HG02938 (cell line): Measurements from ENCODE around the gene PCNX2.

Experiments used
- ATAC-seq: cut with Tn5 transposase; IDR thresholded peaks from one replicate; pipeline ENCODE4 v1.9.1; 2021; ENCODE audit warnings: mild to moderate bottlenecking, moderate library complexity; ENCODE audit not compliant: unreplicated experiment

Gene PCNX2

DNA sequence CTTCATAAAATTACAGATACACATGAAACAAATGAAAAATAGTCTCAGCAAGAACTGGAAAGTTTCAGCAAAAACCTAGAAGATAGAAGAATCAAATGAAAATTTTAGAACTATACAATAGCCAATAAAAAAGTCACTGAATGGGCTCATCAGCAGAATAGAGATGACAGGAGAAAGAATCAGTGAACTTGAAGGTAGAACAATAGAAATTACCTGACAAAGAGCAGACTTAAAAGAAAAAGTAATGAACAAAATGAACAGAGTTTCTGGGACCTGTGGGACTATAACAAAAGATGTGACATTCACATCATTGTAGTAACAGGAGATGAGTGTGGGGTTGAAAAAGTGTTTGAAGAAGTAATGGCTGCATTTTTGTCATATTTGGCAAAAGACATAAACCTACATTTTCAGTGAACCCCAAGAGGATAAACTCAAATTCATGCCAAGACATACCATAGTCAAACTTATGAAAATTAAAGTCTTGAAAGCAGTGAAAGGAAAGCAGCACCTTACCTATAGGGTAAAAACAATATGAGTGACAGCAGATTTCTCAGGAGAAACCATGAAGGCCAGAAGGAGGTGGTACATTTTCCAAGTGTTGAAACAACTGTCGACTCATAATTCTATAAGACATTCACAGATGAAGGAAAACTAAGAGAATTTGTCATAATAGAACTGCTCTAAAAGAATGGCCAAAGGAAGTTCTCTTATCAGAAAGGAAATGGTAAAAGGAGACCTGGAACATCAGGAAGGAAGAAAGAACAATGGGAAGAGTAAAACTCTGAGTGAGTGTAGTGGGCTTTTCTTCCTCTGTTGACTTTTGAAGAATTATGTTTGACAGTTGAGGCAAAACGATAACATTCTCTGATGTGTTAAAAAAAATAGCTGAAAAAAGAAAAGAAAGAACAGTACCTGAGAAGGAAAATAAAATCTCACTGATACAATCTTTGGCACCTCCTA, 321.6 kb downstream of the PCNX2 start:
- ATAC-seq = no peak

DNA sequence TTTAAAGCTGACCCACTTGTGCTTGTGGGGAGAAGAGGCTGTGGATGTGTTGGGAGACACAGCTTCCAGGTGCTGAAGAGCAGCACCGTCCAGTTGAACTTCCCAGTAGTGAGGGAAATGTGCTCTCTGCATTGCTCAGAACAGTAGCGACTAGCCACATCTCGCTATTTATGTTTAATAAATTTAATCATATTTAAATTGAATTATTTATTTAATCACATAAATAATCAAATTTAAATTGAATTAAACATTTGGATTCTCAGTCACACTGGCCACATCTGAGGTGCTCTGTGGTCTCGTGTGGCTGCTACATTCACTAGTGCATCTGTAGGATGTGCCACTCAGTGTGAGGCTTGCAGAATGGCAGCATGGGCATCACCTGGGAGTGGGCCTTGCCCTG, 325.0 kb downstream of the PCNX2 start:
- ATAC-seq = no peak

DNA sequence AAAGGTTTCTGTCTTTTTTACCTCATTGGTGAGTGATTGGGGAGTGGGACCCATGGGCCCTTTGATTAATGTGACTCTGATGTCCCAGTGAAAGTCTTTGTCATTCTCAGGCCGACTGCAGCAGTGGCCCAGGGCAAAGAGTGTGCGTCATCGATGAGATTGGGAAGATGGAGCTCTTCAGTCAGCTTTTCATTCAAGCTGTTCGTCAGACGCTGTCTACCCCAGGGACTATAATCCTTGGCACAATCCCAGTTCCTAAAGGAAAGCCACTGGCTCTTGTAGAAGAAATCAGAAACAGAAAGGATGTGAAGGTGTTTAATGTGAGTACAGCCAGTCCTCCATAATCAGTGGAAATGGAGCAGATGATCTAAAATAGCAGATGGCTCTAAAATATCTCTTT, 325.7 kb downstream of the PCNX2 start:
- no peak for ATAC-seq

DNA sequence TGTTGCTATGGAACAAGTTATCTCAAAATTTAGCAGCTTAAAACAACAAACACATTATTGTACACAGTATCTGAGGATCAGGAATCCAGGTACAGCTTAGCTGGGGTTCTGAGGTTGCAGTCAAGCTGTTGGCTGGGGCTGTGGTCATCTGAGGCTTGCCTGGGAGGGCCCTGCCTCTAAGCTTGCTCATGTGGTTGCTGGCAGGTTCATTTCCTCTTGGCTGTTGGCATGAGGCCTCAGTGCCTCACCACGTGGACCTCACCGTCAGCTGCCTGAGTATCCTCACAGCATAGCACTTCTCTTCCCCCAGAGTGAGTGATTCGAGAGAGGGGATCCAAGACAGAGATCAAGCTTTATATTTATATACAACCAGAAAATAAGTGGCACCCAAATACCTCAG, 326.6 kb downstream of the PCNX2 start:
- no peak for ATAC-seq

DNA sequence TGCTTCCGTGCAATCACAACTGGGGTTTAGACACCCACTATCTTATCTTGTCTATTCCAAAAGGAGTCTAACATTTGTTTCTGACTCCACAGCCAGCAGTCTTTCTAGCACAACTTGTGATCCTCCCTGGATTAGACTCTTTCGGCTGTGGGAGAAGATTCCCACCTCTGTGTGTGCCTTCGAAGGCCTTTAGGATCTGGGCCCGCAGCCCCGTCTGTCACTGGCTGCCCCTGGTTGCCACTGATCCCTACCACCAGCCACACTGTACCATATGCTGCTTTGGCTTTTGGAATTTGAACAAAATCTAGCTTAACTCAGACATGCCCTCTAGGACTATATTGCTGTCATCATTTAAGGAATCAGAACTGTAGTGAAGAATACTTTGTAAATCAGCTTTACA, 327.1 kb downstream of the PCNX2 start:
- ATAC-seq = no peak

DNA sequence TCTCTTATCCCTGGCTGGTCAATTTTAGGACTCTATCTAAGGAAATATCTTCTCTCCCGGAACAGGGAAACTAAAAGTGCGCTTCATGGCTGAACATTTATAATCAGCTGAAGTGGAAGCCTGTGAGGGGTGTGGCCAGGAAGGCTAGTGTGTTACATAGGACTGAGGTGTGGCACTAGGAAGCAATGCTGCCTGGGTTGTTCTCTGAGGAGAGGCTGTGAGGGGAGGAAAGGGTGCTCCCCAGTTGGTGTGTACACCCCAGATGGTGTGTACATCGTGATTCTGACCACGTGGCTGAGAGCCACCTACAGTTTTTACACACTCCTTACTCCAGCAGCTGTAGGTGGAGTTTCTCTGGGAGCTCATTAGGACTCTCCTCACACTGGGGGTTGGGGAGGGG, 328.9 kb downstream of the PCNX2 start:
- ATAC-seq = no peak

DNA sequence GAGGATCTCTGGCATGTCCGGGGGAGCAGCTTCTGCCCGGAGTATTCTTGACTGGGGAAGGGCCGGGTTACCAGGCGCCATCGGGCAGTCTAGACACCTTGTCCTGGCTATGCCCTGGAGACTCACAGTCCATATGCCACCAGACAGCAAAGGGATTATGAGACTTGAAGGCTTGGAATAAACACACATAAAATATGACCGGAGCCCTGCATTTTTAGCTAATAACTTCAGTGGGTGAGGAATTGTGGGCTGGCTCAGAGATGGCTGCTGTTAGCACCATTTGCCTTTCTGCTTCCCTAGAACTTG, 329.7 kb downstream of the PCNX2 start:
- no peak for ATAC-seq

DNA sequence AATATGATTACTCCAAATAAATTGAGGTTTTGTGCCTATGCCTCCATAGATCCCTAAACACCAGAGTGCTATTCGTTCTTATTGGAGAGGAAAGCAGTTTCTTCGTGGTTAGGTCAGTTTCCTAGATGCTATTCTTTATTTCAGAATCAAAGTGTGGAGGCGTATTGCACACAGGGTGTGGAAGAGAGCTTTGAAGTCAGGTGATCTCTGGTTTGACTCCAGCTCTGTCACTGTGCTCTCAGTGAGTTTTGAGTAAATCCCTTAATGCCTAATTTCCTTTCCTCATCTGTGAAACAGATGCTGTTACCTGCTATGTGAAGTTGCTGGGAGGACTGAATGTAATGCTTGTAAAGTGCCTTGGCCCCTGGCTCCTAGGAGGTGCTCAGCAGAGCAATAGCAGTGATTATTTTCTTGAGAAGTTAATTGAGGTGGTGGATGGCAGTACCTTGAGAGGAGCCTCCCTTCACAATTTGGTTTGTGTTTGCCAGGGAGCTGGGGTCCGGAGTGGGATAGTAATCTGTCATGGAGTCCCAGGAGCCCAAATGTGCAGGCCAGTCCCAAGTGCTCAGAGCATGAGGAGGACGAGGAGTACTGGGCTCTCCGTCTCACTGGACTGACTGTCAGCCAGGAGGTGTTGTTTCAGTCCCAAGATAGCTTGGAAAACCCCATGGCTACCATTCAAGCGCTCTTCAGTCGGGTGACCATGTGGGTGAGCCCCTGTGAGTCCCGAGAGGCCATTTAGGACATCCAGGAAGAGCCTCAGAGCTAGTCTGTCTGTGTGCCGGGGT, 330.2 kb downstream of the PCNX2 start:
- ATAC-seq = no peak

DNA sequence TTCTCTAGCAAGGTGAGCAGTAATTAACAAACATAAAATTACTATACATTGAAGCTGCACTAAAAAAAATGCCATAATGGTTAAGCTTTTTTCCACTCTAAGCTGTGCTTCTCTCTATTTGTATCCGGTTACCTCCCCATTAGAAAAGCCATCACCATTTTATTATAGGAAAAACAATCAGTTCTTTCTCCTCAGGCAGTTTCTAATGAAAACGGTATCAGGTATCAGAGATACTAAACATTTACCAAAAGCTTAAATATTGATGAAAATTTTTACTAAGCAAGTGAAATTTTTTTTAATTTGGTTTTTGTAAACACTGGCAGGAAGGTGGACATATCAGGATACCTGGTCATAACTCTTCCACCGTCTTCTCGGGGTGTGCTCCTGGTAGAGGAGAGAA, 330.9 kb downstream of the PCNX2 start:
- no peak for ATAC-seq

DNA sequence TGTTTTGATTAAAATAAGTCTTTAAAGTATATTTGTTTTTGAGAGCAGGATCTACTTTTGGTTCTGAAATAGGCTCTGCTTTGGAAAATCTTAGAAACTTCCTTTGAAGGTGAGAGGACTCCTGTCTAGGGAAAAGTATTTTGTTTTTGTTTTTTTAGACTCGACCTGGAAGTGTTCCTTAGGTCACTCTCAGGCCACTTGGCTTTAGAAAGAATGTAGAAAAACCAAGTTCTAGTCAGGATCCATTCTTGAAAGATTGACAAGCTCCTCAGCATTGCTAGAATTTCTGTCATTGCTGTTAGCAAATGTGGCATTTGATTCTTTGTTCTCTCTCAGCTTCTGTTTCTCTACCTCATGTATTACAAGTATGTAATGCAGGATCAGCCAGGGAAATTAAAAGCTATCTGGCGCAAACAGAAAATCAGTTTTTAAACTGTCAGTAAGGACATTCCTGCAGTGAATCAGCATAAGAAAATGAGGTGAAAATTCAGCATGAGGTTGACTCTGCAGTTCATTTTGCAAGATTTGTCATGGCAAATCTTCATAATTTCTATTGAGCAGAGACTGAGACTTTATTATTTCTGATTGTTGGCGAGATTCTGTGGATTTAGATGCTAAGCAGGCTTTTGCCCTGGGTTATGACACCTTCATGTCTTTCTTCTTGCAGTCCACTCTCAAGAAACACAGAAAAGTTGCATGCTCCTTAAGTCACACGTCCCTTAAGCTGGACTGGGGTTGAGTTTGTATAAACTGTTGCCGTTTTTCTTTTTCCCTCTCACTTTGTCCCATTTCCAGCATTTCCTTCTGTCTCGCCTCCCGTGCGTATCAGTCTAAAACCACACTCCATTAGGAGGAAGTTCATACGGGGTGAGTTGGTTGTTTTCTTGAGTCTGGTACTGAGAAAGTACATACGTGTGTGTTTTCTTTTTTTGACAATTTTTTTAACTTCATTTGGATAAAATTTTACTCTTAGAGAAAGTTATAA, 332.5 kb downstream of the PCNX2 start:
- no peak for ATAC-seq

DNA sequence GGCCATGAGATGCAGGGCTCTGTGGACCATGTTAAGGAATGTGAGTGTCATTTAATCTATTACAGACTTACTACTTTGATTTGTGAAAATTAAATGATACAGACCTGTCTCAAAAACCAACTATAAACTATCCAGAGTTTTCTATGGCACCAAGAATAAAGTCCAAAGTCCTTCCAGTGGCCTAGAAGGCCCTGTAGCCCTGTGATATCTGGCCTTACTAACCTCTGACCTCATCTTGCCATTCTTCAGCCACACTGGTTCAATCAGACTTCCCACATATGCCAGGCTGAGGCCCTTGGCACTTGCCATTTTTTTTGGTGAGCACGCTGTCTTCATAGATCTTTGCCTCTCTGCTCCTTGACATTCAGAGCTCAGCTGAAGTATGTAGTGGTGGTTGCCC, 337.5 kb downstream of the PCNX2 start:
- ATAC-seq = no peak

DNA sequence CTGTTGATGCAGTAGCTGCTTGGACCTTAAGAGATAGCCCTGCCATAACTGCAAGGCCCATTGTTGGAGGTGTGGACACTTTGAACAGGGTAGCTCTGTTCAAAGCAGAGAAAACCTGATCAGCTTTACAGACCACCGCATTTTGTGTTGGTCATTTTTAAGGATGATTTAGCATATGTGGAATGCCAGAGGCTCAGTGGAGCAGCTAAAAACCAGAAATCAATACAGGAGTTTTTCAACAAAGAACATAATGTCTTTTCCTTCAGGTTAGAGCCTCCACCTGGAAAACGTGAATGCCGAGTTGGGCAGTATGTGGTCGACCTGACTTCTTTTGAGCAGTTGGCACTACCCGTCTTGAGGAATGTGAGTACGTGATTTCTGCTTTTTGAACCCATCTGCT, 339.4 kb downstream of the PCNX2 start:
- ATAC-seq = no peak

DNA sequence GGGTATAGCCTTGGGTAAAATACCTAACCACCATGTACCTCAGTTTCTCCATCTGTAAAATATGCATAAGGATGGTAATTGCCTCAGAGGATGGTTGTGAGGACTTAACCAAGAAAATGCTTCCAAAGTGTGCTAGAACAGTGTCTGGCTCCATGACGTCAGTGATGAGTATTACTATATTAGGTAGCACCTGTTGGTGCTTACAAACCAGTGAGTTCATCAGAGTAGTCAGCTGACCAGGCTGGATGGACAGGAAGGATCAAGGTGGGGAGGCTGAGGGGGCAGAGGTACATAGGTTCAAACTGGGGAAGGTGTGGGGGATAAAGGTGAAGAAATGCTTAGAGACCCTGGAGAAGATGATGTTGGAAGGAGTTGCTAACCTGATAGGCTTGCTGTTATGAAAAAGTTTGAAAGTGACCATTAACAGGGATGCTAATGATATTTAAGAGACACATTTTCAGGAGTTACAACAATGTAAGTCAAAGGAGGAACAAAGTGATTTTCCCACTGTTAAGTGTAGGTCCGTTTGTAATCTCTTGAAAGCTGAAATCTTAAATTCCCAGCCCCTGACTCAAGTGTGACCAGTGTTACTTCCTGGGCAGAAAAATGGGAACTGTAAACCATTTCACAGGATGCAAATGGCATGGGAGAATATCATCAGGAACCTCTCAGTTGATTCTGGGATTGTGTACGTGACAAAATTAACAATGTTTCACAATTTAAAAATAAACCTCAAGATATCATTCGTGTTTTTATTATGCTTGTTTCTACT, 340.7 kb downstream of the PCNX2 start:
- no peak for ATAC-seq

DNA sequence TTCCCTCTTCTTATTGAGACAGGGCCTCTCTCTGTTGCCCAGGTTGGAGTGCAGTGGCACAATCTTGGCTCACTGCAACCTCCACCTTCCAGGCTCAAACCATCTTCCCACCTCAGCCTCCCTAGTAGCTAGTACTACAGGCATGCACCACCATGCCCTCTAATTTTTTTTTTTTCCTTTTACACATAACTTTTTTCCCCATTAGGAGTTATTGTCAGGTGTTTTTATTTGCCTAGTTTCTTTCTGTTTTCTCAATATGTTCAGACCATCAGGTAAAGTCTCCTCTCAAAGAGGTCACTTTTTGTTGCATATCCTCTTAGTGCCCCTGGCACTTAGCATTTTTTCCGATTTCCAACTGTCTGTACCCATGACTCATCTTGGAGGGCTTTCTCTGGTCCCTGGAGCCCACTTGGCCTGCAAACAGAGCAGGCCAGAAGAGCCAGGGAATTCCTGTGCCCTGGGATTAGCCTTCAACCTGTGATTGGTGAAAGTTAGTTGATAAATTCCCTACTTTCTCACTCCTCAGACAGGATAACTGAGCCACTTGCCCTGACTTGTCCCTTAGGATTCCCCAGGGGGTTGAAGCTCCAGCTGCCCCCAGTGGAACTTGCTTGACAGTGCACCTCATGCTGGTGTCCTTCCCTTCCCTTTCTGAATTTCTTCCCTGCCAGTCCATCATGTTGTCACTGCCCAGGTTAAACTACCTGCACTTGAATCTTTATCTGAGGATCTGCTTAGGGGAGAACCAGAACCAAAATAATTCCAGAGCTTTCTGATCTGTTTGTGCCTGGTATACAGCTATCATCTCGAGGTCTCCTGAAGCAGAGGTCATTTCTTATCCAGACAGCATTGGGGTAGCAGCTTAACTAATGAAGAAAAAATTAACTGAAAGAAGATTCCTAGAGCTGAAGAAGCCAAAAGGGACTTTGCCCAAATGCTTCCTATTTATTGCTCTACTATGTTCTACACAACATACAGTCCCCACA, 342.7 kb downstream of the PCNX2 start:
- peak; percentile 43 for ATAC-seq

DNA sequence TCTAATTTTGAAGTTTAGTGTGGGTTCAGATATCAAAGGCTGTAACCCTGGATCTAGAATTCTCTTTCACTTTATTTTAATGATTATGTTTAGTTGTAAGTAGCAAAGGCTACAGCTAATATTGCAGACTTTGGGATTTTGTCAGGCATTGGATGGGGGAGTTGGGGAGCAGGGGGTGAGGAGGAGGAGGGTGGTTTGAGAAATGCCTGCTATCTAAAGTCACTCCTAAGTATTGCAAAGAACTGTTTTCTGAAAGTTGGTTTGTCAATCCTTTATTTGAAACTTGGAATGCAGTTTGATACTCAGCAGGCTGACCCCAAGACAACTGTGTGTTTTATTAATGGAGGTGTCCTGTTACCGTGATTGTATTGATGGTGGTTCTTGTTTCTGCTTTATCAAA, 343.9 kb downstream of the PCNX2 start:
- ATAC-seq = no peak

DNA sequence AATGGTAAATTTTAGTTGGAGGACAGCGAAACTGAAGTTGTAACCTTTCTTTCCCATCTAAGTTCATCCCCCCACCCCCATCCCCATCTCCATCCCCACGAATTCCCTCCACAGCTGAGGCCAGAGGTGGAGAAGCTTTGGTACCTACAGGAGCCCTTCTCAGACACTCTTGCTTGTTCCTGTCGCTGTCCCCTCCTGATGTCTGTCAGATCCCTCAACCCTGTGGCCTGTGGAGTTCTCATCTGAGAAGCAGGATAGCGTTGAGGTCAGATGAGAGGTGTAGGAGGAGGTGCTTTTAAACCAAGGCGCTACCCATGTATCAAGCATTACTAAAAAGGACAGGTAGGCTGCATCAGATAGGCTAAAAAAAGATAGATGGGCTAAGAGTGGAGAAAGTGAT, 344.3 kb downstream of the PCNX2 start:
- peak; percentile 23 for ATAC-seq

DNA sequence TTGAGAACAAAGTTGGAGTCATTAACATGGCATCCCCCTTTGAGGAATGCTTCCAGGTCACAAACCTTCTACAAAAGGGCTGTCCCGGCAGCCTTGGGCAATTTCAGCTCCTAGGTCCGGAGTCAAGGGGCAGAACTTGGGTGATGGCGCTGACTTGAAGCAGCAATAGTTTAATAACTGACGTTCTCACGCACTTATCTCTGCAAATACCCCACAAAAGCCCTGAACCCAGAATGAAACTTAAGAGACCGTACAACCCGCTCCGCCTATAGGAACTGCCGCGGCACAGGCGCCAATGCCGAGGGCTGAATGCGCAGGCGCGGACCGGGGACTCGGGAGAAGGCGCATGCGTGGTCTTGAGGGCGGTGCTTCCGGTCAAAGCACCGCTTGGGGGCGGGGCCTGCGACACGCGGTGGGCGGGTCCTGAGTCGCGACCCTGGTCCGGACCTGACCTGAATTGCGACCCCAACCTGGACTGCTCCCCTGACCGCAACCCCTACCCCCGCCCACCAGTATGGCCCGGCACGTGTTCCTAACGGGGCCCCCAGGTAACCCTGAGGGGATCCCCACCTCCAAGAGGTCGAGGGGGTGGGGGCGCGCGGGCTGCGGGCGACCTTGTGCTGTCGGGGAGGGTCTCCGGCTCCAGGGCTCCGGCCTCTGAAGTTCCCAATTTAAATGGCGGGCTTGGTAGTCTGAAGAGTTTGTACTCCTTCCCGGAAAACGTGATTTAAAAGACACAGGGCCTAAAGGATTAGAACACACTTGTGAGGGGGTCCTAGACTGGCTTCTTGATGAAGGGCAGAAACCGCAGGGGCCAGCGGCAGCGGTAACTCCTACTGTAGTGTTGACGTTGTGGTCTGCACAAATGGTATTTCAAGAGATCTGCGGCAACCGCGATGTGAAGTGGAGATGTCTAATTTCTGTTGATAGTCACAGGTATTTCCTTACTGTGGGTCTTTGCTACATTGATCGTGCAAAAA, 345.0 kb downstream of the PCNX2 start, which contains the start of gene NTPCR:
NTPCR (plus strand) TSS at position 415 of the 980 bp plus-strand sequence; CDS start at position 515, 100 bp downstream.
- peak; percentile 78 for ATAC-seq
